Measurements from ENCODE around the gene LIPJ.

The LIPJ gene

GRCh38 chr10:88608052-88608732 lies 21.6 kb downstream of the LIPJ start:
- no peak for DNase-seq

GRCh38 chr10:88608780-88609179 lies 22.2 kb downstream of the LIPJ start:
- DNase-seq = no peak

- no peak for DNase-seq
Measured at GRCh38 chr10:88616250-88616977, 29.9 kb downstream of the LIPJ start.

DNA sequence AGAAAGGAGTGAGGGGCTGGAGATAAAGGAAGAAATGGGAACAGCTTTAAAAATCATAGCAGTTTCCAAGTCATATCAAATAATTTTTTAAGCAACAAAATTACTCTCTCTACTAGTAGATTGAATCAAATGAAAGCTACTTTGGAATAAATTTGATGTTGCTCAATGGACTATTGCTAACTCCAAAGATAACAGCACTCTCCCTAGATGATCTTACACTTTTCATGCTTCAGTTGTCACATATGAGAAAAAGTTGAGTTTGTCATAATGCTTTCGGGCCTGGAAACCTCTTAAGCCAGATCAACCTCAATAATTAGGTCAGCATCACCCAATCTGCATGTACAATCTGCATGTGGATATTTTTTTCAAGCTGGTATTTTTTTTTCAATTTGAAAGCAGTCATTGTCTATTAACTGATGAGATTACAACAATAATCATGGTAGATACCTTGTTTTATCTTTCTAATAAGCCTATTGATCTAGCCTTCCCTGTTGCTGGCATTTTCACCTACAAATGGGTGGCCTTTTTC lies 31.3 kb downstream of the LIPJ start:
- no peak for DNase-seq

DNA sequence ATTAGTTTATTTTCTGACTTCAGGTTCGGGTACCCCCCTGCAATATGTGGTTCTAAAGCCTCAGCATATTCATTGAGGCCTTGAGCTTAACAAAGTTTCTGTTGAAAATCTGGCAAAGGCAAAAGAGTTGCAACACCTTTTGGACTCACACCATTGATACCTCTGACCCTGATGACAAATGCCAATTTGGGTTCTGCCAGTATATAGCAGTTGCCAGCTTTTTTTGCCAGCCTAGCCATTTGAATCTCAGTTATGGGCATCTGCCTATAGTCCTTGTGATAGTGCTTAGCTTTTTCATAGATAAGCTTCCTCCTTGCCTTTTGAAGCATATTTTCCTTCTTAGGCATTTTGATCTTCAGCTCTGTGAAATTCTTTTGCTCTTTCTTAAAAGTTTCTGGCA lies 31.9 kb downstream of the LIPJ start:
- DNase-seq = no peak

- no peak for DNase-seq
Measured at GRCh38 chr10:88620441-88620840, 33.9 kb downstream of the LIPJ start.

DNA sequence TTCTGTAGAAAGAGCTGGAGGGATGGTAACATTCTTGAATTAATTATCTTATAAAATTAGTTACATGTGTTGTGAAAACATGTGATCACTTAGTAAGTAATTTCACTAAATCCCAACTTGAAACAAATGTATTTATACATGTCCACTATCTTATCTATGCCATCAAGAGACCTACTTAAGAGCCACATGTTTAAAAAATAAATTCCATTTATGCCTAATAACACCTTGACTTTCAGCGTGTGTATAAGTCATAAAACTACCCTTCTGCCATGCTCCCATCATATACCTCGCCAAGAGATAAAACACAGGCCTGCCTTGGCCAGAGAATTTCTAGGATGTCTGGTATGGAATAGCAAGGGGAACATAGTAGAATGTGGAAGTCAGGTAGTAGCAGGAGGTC lies 37.3 kb downstream of the LIPJ start:
- no peak for DNase-seq

- DNase-seq = no peak
Measured at GRCh38 chr10:88624840-88625239, 38.3 kb downstream of the LIPJ start.

DNA sequence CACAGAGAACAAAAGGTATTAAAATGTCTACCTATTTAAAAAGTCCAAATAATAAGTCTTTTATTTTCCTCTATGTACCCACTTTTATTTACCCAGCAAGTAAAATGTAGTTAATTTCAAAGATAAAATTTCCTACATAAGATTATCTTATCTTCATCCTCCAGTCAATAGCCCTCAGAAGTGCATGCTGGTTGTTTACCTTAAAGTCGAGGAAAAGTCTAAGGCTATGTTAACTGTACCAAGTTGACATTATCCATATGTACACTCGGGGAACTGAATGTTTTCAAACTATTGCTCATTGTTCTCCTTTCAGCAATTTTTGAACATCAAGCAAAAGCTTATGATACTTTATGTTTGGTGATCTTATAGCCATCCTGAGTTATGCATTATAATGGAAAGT lies 53.6 kb downstream of the LIPJ start:
- DNase-seq = no peak

DNA sequence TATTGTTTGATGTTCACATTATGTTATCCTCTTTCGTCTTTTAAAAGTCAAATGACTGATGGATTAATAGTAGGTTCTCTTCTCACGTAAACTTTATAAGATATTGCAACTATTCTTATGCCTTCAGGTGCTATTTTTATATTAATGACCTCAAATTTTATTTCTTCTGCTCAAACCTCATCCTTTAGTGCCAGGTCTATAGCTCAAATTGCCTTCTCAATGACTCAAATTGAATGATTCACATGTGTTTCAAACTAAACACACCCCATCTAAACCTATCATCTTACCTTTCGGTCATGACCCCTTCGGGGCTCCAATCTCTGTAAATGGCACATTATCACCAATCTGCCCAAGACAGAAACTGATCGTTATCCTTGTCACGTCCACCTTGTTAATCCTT lies 55.6 kb downstream of the LIPJ start:
- no peak for DNase-seq

GRCh38 chr10:88642963-88643362 lies 56.4 kb downstream of the LIPJ start:
- no peak for DNase-seq

GRCh38 chr10:88647061-88647615 lies 60.6 kb downstream of the LIPJ start:
- no peak for DNase-seq

DNA sequence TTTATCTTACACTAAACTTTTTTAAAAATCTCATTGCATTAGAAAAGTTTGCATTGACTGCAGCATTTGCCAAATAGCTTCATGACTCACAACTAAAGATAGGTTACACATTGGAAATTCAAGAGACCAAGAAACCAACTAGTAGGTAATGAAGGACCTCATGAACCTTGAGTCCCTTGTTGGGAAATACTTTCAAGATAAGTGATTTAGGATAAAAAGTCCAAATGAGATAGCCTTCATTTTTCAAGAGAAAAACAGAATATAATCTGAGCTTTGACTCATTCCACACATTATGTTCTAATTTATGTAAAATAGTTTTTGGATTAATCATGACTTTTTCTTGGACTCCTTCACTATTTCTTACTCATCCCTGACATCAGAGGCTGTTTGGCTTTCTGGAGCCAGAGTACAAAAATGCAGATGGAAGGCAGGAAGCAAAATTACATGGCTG lies 64.6 kb downstream of the LIPJ start:
- no peak for DNase-seq

DNA sequence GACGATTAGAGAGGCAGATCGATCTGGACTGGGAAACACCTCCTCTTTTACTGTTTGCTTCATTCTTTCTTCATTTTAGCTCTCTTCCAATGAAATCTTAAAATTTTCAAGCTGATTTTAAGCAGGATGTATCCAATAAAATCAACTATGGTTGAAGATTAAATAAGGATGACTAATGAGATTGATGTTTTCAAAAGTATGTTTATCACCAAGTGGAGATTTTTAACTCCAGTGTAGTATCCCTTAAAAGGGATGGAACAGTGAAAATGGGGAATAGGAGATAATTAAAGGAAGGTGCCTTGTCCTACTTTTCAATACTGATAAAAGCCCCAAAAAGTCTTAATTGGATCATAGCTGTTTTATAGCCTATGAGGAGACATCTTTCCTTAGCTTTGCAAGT lies 66.1 kb downstream of the LIPJ start:
- no peak for DNase-seq

All from CD4-positive, alpha-beta T cell treated with Interleukin-15 for 1 hour (primary cell).